HG02870 (cell line): Measurements from ENCODE around the gene PTPRR.

ENCODE experiments used
- ATAC-seq: cut with Tn5 transposase; IDR thresholded peaks from one replicate; pipeline ENCODE4 v1.9.1; 2021; ENCODE audit warnings: mild to moderate bottlenecking, moderate library complexity; ENCODE audit not compliant: unreplicated experiment

The PTPRR gene

GRCh38 chr12:70806043-70806442 lies 114.5 kb downstream of the PTPRR start:
- no peak for ATAC-seq

GRCh38 chr12:70798016-70798783 lies 122.3 kb downstream of the PTPRR start:
- no peak for ATAC-seq

- no peak for ATAC-seq
Measured at GRCh38 chr12:70796989-70797388, 123.5 kb downstream of the PTPRR start.

GRCh38 chr12:70795608-70796007 lies 124.9 kb downstream of the PTPRR start:
- ATAC-seq = no peak

- ATAC-seq = no peak
Measured at GRCh38 chr12:70794131-70794530, 126.4 kb downstream of the PTPRR start.

GRCh38 chr12:70788774-70789173 lies 131.8 kb downstream of the PTPRR start:
- ATAC-seq = no peak

GRCh38 chr12:70787612-70788011 lies 132.9 kb downstream of the PTPRR start:
- ATAC-seq = no peak

- ATAC-seq = no peak
Measured at GRCh38 chr12:70785896-70786295, 134.6 kb downstream of the PTPRR start.

- no peak for ATAC-seq
Measured at GRCh38 chr12:70784042-70784668, 136.4 kb downstream of the PTPRR start.

GRCh38 chr12:70783455-70783854 lies 137.1 kb downstream of the PTPRR start:
- ATAC-seq = no peak

- no peak for ATAC-seq
Measured at GRCh38 chr12:70779250-70779649, 141.3 kb downstream of the PTPRR start.

- ATAC-seq = no peak
Measured at GRCh38 chr12:70774055-70774454, 146.5 kb downstream of the PTPRR start.

- ATAC-seq = no peak
Measured at GRCh38 chr12:70772836-70773235, 147.7 kb downstream of the PTPRR start.

- ATAC-seq = no peak
Measured at GRCh38 chr12:70771581-70771980, 149.0 kb downstream of the PTPRR start.

- ATAC-seq = no peak
Measured at GRCh38 chr12:70763666-70764065, 156.9 kb downstream of the PTPRR start.

- ATAC-seq = no peak
Measured at GRCh38 chr12:70762000-70762399, 158.5 kb downstream of the PTPRR start.

- no peak for ATAC-seq
Measured at GRCh38 chr12:70759161-70759918, 161.2 kb downstream of the PTPRR start.

GRCh38 chr12:70758494-70758845 lies 162.1 kb downstream of the PTPRR start:
- no peak for ATAC-seq

GRCh38 chr12:70757830-70758493 lies 162.6 kb downstream of the PTPRR start:
- ATAC-seq = no peak

- no peak for ATAC-seq
Measured at GRCh38 chr12:70756791-70757190, 163.7 kb downstream of the PTPRR start.

GRCh38 chr12:70756118-70756517 lies 164.4 kb downstream of the PTPRR start:
- no peak for ATAC-seq
